Hippocampal formation (tissue), 2 donors: ENCODE measurements around the gene GAGE10.

Experiments
- DNase-seq, 2 donors: peaks; one replicate each; lab custom pipeline; 2025; lab: John Stamatoyannopoulos, UW

GAGE10 gene, protein sequence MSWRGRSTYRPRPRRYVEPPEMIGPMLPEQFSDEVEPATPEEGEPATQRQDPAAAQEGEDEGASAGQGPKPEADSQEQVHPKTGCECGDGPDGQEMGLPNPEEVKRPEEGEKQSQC

DNA sequence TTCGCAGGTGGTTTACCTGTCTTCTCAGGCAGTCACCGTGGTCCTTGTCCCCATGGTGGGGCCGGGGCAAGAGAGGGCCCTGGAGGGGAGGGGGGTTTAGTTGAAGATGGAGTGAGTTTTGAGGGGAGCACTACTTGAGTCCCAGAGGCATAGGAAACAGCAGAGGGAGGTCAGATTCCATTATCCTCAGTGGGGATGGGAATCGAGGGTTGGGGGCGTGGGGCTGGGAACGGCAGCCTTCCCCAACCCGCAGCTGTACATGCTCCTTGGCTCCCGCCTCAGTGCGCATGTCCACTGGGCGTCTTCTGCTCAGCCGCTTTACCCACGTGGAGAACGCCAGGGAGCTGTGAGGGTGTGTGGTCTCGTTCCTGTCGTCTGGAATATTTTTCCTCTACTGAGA lies at the start of gene GAGE10:
TSS of gene GAGE10 (plus strand) at position 301 of the 400 bp plus-strand sequence. CDS start 1,214 bp downstream, outside the sequence.
- DNase-seq: no peak

DNA sequence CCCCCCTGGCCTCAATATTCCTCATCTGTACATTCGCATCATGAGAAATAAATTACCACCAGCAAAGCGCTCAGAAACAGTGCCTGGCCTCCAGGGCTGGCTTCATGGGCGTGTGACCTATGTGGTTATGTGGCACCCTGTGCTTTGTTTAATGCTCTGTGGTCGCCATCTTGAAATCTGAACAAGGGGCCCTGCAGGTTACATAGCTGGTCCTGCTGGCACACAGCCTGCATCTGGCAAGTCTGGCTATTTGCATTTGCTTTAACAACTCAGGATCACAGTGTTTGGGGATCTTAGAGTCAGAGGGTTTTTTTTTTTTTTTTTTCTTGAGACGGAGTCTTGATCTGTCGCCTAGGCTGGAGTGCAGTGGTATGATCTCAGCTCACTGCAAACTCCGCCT lies 48.8 kb upstream of the GAGE10 start:
- no peak for DNase-seq

DNA sequence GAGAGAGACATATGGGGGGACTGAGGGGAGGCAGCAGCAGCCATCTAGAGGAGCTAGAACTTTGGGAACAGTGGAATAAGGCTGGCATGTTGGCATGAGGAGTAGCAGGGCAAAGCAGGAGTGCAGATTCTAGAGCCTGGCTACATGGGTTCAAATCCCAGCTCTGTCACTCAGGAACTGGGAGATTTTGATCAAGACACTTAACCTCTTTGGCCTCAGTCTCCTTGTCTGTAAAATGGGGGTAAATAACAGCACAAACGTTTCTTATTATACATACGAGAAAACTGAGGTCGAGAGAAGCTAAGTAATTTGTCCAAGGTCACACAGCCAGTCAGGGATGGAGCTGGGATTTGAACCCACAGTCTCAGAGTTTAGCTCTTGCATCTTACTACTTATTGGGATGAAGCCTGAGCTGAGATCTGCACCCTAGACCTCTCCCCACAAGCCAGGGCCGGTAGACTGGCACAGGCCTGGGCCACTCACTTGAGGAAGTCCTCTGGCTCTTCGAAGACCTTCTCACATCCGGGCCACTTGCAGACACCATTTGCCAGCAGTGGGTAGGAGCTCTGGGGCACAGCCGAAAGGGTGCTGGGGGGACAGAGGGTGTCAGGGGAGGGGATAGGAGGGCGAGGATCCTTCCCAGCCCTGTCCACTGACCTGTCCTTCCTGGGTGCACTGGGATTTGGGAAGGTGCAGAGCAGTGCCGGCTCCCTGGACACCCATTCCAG lies 47.0 kb upstream of the GAGE10 start:
- no peak for DNase-seq

DNA sequence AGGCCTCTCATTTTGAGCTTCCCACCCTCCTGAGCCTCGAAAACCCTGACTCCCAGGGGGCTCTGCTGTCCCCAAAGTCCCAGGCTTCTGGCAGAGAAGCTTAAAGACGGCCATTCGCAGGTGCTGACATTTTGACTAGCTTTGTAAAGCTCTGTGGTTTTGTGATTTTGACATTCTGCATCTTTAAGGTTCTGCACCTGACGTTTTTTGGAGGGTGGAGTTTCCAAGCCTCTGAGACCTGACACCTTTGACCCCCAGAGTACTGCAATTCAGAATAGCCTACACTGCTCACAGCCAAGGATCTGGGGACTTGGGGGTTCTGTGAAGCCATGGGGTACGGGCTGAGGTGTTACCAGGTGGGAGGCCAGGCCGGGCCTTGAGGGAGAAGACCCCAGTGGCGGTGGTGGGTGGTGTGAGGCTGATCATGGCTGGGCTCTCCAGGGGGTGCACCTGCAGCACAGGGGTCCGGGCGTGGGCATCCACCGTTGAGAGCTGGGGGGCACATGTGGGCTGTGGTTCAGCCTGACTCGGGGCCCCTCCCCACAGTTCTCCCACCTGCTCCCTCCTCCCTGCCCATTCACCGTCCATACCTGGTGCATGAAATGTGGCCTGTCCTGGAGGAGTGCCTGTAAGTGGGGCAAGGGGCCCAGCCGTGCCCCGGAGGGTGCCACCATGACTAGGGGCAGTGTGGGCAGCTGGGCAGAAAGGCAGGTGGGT lies 46.2 kb upstream of the GAGE10 start:
- DNase-seq: no peak

DNA sequence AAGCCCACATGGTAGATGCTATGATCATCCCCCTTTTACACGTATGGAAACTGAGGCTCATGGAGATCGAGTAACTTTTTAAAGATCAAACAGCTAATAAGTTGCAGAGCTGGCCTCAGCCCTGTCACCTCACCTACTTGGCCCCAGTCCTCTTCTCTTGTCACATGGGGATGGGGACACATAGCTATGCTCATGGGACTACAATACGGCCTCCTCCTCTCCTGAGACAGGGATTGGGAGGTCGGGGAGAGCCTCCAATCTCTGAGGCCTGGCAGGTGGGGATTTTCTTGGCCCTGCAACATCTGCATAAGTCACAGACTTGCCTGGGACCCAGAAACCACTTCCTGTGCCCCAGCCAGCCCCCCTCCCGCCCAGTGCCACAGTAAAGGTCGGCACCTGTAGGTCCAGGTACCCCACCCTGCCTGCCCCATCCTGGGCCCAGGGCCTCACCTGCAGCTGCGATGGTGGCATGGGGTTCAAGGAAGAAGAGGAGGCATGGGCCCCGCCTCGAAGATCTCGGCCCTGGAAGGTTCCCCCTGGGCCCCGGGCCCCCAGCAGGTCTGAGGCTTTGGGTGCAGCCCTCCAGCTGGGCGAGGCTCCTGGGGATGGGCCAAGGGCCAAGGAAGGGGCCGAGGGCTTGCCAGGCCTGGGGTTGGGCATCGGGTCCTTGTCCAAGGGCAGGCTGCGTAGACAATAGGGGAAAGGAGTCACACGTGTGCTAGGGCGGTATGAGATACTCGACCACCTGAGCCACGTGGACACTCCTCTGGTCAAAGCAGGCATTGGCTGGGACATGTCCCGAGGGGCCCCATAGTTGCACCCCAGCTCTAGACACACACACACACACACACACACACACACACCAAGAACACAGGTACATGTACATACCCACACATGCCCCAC lies 45.3 kb upstream of the GAGE10 start:
- DNase-seq: no peak

DNA sequence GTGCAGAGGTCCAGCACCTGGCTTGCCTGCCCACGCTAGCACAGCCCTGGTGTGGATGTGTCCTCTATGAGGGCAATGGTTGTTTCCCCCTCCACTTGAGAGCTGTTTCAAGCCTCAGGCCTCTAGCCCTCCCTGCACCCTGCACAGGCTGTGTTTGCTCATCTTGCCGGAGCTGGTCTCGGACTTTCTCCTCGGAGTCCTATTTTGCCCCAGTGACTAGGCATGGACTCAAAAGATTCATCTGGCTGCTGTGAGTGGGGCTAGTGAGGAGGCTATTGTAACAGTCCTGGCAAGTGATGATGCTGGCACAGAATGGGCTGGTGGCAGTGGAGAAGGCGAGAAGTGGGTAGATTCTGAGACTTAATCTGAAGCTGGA lies 44.7 kb upstream of the GAGE10 start:
- no peak for DNase-seq

DNA sequence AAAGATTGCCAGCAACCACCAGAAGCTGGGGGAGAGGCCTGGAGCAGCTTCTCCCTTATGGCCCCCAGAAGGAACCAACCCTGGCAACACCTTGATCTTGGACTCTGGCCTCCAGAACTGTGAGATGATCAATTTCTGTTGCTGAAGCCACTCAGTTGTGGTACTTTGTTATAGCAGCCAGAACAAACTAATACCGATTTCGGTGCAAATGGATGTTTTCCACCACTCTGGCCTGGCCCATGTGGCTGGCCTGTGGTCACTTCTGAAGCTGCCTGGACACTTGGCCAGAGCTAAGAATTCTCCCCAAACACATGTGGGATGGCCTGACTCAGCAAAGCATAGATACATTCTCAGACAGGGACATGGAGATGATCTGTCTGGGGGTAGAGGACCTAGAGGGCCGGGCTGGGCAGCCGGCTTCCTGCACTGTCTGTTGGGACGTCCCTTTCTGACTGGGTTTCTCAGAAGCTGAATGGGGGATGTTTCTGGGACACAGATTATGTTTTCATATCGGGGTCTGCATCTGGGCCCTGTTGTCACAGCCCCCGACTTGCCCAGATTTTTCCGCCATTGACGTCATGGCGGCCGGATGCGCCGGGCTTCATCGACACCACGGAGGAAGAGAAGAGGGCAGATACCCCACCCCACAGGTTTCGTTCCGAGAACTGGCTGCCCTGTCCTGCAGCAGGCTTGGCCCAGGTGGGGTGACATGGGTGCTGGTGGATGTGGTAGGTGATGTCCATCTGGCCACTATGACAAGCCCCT lies 43.0 kb upstream of the GAGE10 start:
- DNase-seq: no peak

DNA sequence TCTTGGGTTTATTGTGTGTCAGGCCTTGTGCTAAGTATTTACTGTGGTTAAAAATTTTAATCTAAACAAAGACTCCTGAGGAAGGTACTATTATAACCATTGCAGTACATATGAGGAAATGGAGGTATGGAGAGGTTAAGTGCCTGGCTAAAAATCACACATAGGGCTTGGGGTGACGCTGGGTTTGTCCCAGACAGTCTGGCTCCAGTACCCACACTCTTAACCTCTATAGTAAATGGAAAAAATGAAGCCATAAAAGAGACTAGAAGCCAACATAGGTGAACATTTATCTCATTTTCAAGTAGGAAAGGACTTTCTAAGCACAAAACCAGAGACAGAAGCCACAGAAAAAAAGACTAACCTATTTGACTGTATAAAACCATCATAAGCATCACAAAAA lies 40.8 kb upstream of the GAGE10 start:
- no peak for DNase-seq

DNA sequence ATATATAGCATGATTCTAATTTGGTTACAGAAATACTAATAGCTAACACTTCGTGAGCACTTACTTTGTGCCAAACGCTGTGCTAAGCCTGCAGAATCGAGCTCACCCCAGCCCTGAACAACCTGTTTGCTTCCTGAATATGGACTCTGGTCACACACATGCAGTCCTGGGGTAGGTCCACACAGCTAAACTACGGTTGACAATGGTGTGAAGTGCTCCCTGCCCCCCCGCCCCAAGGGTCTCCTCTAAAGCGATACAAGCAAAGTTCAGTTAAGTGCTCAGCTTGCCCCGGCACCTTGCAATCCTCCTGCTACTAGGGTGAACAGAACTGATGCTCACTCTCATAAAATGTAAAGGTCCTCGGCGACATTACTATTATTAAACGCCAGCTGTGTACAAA lies 39.8 kb upstream of the GAGE10 start:
- DNase-seq: no peak

DNA sequence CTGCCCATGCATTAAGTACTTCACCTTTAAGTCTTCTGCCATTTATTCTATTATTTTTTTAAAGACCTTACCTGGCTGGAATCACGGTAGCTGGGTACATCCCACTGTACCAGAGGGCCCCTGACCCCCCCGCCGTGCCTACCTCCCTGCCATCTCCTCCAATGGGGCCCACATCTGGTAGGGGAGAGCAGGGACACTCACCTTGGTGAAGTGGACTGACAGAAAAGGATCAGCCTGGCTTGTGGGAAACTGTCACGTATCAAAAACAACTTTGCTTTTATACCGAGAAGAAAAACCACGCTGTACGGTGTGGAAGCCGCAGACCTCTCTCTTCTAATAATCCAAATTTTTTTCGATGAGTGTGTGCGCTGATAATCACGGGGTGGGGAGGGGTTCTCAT lies 39.0 kb upstream of the GAGE10 start, which contains the start of gene FOXP3:
TSS of gene FOXP3 (minus strand) at position 251 of the 400 bp plus-strand sequence. CDS start 6,205 bp downstream, outside the sequence.
- DNase-seq: no peak

DNA sequence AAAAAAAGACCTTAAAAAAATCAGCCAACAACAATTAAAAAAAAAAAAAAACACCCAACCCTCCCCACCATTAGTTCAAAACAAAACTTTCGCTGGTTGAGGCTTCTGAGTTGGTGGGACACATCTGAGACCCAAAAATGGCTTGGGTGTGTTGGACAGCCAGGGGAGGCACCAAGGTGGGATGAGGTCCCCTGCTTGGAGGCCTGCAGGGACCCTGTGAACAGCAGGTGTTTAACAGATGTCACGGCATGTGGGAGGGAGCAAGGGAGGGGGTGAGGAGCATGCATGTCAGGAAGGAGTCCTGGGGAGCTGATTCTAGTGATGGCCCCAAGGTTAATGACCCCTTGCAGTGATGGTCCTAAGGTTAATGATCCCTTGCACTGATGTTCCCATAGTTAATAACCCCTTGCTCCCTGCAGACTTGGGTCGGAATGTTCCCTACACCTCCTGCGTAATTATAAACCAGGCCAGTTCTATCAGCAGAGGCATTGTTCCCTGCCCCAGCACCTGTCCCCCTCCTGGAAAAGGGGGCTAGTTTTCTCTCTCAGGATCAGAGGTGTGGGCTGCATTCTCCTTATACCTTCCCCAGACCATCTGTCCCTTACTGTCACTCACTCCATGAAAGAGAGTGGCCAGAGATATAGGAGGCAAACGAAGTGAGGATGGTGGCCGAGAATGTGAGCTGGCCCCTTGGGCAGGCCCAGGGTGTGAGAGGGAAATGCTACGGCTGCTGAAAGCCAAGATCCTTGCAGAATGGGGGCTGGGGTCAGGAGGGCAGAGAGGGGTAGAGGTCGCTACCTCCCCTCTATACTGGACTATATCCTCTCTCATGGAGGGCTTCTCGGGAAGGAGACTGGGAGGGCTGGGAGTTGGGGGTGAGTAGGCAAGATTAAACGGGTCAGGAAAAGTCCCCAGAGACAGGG lies 36.7 kb upstream of the GAGE10 start:
- DNase-seq: no peak

DNA sequence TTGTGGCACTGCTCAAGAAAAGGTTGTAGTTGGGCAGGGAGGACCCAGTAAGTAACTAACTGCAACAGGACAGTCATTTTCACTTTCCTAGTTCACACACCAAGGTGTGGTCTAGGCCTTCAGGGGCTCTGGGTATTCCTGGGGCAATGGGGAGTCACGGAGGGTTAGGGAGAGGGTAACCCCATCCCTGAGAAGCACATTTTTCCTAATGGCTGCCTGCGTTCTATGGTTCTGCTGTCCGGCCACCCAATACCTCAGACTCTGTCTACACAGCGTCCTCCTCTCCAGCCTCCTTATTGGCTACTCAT lies 34.8 kb upstream of the GAGE10 start:
- DNase-seq: no peak

DNA sequence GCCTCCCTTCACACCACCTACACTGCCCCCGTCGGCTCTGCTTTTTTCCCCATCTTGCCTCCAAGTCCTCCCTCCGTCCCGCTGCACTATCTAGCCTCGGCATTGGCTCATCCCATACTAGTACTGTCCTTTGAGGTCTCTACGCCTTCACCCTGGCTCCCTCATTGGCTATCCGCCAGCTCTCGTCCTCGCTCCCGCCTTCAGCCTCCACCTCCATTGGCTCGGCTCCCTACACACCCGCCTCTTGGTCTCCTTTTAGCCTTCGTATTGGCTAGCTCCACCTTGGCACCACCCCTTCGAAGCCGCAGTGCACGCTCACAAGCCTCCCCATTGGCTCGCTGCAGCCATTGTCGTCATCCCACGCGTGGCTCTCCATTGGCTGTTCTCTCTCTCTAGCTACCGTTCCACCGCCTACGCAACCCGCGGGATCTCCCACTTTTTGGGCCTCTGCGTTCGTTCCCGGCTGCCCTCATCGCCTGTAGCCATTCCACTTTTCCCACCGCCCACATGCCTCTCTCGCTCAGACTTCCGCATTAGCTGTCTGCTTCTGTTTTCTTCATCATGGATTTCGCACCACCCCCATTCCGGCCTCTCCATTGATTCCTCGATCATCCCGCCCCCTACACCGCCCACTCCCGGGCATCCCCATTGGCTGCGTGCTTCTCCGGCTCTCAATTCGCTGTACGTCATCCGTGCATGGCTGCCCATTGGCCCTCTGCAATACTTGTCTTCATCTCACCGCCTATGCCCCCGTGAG lies 34.3 kb upstream of the GAGE10 start:
- DNase-seq: peak; percentile 91 to 93

DNA sequence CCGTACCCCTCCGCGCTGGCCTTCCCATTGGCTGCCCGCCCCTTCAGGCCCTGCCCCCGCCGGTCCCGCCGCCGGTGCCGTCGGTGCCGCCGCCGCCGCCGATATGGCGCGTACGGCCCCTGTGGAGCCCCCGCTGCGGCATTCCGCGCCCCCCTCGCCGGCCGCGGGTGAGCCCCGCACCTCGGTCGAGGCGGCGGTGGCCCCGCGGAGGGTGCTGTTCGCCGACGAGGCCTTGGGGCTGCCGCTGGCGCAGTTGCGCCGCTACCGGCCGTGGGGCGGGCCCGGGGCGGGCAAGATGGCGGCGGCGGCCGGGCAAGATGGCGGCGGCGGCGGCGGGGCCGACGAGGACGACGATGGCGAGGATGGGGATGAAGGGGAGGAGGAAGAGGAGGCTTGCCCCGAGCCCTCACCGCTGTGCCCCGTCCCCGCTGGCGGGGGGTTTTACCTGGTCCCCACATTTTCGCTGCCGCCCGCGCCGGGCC lies 33.6 kb upstream of the GAGE10 start, which contains the start of gene PPP1R3F:
TSS of gene PPP1R3F (plus strand) at position 27 of the 482 bp plus-strand sequence. CDS start at position 104, 77 bp downstream.
- DNase-seq: no peak

DNA sequence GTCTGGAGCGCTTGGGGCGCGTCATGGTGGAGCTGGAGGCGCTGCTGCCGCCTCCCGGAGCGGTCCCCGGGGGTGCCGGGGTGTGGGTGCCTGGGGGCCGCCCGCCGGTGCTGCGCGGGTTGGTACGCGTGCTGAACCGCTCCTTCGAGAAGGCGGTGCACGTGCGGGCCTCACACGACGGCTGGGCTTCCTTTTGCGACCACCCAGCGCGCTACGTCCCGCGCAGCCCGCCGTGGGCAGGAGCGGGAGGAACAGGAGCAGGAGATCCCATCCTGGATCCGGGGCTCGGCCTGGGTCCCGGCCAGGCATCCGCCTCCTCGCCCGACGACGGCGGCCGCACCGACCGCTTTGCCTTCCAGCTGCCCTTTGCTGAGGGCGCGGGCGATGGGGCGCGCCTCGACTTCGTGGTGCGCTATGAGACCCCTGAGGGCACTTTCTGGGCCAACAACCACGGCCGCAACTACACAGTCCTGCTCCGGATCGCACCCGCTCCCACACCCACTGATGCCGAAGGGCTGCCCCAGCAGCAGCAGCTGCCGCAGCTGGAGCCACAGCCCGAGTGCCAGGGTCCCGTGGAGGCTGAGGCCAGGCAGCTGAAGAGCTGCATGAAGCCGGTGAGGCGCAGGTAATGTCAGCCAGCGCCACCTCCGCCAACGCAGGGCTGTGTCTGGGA lies 33.1 kb upstream of the GAGE10 start:
- no peak for DNase-seq

DNA sequence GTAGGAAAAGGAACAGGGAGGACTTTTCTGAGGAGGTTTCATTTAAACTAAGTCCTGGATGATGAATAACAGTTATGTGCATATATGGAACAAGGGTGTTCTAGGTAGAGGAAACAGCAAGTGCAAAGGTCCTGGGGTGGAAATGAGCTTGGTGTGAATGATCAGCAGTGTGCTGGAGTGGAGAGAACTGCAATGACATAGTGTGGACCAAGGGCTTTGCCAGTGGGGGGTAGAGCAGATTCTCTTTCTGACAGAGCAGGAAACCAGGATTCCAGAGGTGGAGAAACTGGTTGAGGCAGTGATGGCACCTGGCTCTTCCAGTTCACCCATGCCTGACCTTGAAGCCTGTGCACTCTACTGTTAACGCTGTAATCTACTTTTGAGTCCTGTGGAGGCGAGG lies 32.1 kb upstream of the GAGE10 start:
- DNase-seq: no peak

DNA sequence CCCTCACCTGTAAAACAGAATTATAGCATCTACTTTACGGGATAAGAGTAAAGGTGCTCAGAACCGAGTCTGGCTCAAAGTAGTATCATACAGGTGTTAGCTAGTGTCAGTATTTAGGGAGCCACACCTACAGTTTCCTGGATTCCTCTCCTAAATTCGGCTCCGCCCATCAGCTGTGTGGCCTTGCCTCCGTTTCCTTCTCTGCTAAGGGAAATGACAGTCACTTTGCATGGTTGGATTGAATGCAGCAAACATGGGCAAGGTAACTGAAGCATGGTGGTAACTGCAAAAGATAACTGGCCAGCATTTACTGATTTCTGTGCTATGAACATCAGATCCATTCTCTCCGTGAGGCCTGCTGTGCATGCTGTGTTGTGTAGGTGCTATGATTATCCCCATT lies 31.0 kb upstream of the GAGE10 start:
- no peak for DNase-seq

DNA sequence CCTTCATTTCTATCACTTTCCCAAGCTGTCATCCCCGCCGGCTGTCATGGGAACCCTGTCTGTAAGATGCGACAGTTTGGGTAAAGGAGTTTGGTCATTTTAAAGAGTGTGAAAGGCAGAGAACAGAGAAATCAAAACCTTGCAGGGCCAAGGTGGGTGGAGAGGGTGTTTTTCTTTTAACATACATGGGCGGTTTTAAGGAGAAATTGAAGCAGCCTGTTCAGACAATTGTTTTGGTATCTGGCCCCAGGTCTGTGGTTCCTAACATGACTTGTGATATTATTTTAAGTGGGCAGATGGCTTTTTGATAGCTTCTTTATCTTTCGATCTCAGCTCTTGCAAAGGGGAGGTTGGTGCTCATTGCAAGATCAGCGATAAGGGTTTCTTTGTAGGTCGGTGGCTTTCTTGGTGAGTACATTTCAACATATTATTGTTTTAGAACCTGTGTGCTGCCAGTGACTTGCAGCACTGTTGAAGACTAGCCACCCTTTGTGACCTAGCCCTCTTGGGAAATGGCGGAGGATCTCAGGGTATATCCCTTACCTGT lies 30.2 kb upstream of the GAGE10 start:
- DNase-seq: no peak

DNA sequence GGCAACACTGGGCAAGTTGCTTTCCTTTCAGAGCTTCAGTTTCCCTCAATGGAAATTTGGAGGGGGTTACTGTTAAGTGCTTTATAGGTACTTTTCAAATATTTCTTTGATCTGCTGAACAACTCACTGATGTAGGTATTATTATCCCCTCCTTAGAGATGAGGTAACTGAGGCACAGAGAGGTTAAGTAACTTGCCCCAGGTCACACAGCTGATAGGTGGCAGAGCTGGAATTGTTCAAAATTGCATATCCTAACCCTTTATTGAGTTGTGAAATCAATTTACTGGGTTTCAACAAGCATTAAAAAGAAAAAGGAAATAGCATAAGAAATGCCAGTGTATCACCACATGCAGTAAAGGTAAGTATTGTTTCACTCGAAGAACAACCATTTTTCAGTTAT lies 27.2 kb upstream of the GAGE10 start:
- DNase-seq: no peak
